Uterus (tissue), 2 donors: Measurements from ENCODE around the gene PBX1.

Experiments used
- CTCF ChIP-seq, 4 experiments: fragments of 200-600 bp in 2 of 4; fragments of 450-650 bp in 2 of 4; sonication (generic) in 2 of 4; IDR thresholded peaks; one replicate each; pipeline ENCODE4 v1.5.1; 2016 to 2019; ENCODE audit warnings: antibody characterized with exemption in 4 of 4, mild to moderate bottlenecking in 2 of 4, moderate library complexity in 1 of 4
- POLR2A ChIP-seq, 2 donors: fragments of 450-650 bp; IDR thresholded peaks; one replicate each; pipeline ENCODE4 v1.6.1; 2016; ENCODE audit warnings: antibody characterized with exemption in 2 of 2, mild to moderate bottlenecking in 1 of 2, moderate library complexity in 1 of 2

- TF ChIP-seq CTCF (IDR thresholded peaks at IDR 0.05), result no peak
- no peak for TF ChIP-seq POLR2A (IDR thresholded peaks at IDR 0.05)
Measured at GRCh38 chr1:164668491-164669400, 109.8 kb downstream of the PBX1 start.
